Stimulated activated effector memory CD8-positive, alpha-beta T cell treated with anti-CD3 and anti-CD28 coated beads, Interleukin-12 subunit alpha, Interleukin-12 subunit beta, amount 100 ng/mL, for 72 hours (primary cell): ENCODE results near the gene TSPAN12.
A peak's percentile ranks its signal among the peaks of the same experiment; 100 is the strongest.
"Not testable (repeated sequence)": the region's sequence is repeated elsewhere in the genome, so short reads cannot be mapped to it uniquely, and the experiment has no call there.

Source experiments
- ATAC-seq: fragments of 150-1000 bp; cut with Tn5 transposase; 2 replicates; pipeline ENCODE4 v1.10.0; 2021
- DNase-seq, 2 donors: peaks; one replicate each; pipeline ENCODE4 v3.0.0; 2021 to 2022; ENCODE audit warnings: low spot score in 2 of 2
- H3K27ac Mint-ChIP-seq: one replicate; pipeline ENCODE4 v1.8.0; 2022; ENCODE audit warnings: mild to moderate bottlenecking, mixed read lengths
- H3K36me3 Mint-ChIP-seq: one replicate; pipeline ENCODE4 v1.8.0; 2022; ENCODE audit warnings: mild to moderate bottlenecking, mixed read lengths
- H3K4me1 Mint-ChIP-seq: one replicate; pipeline ENCODE4 v1.8.0; 2022; ENCODE audit warnings: mixed read lengths
- H3K4me3 Mint-ChIP-seq: one replicate; pipeline ENCODE4 v1.8.0; 2022; ENCODE audit warnings: mild to moderate bottlenecking, mixed read lengths
- H3K9me3 Mint-ChIP-seq: one replicate; pipeline ENCODE4 v1.8.0; 2022; ENCODE audit warnings: mixed read lengths

TSPAN12 gene

DNA sequence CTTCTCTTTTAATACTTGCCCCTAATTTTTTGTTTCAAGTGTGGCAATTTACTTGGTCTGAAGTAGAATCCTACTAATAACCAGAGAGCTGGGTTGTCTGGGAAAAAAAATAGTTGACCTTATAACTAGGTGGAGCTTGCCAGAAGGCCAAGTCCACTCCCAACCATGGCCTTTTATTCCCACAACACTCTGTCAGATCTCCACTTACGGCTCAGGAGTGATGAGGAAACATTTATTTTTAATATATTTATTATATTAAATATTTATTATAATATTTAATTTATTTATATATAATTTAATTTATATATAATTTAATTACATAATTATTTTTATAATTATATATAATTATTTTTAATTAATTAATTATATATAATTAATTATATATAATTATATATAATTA, 58.8 kb downstream of the TSPAN12 start:
- H3K9me3 Mint-ChIP-seq: no peaks in the 10 kb centered on the region
- no peak for DNase-seq
- no peak overlapping the region for H3K27ac Mint-ChIP-seq
- no peaks in the 10 kb centered on the region for H3K36me3 Mint-ChIP-seq
- H3K4me3 Mint-ChIP-seq: no peak overlapping the region
- no peak for ATAC-seq
- H3K4me1 Mint-ChIP-seq: no peaks in the 10 kb centered on the region

DNA sequence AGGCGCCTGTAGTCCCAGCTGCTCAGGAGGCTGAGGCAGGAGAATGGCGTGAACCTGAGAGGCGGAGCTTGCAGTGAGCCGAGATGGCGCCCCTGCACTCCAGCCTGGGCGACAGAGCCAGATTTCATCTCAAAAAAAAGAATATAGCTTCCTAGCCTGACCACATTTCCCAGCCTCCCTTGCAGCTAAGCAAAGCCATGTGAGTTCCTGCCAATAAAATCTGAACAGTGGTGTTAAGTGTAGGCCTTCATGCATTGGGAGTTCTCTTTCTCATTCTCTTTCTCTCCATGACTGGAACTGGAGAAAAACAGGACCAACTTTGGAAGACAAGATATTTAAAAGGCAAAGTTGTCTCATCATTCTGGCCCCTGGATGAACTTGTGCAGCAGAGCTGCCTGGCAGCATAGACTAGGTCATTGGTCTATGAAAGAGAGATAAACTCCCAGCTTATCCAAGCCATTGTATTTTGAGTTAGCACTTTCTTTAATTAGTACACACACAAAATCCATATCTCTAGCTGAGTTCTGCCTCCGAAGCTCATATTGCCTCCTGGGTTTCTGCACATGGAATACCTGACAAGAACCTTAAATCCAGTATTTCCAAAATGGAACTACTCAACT, 60.8 kb downstream of the TSPAN12 start:
- no peak for DNase-seq
- no peak overlapping the region for H3K27ac Mint-ChIP-seq
- H3K36me3 Mint-ChIP-seq: no peaks in the 10 kb centered on the region
- H3K9me3 Mint-ChIP-seq: no peaks in the 10 kb centered on the region
- no peak for ATAC-seq
- H3K4me3 Mint-ChIP-seq: no peak overlapping the region
- H3K4me1 Mint-ChIP-seq: no peaks in the 10 kb centered on the region

DNA sequence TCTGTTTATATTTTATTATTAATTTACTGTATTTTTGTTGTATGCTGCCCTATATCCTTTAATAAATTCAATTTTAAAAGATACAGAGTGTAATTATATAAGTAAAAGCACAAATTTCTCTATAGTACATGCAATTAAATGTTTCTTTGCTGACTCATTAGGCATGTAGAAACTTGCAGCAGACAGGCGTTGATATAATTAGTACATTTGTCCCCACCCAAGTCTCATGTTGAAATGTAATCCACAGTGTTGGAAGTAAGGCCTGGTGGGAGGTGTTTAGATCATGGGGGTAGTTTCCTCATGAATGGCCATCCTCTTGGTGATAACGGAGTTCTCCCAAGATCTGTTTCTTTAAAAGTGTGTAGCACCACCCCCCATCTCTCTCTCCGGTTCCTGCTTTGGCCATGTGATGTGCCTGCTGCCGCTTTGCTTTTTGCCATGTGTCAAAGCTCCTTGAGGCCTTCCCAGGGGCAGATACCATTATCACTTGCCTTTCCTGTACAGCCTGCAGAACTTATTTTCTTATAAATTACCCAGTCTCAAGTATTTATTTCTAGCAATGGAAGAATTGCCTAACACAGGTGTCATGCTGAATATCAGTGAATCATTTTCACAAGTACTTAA, 63.7 kb downstream of the TSPAN12 start:
- Mint-ChIP-seq H3K36me3 (no peaks in the 10 kb centered on the region), H3K9me3 (no peaks in the 10 kb centered on the region), H3K27ac (no peak overlapping the region), H3K4me1 (no peaks in the 10 kb centered on the region), H3K4me3 (no peak overlapping the region)
- no peak for ATAC-seq
- no peak for DNase-seq

GRCh38 chr7:120793213-120793936, 64.6 kb downstream of the TSPAN12 start:
- Mint-ChIP-seq H3K4me1 (no peaks in the 10 kb centered on the region), H3K4me3 (no peak overlapping the region), H3K27ac (no peak overlapping the region), H3K36me3 (no peaks in the 10 kb centered on the region), H3K9me3 (no peaks in the 10 kb centered on the region)
- DNase-seq (no peak), ATAC-seq (no peak)

GRCh38 chr7:120792861-120793130, 65.1 kb downstream of the TSPAN12 start:
- no peaks in the 10 kb centered on the region for H3K36me3 Mint-ChIP-seq
- DNase-seq: no peak
- H3K9me3 Mint-ChIP-seq: no peaks in the 10 kb centered on the region
- H3K27ac Mint-ChIP-seq: no peak overlapping the region
- no peaks in the 10 kb centered on the region for H3K4me1 Mint-ChIP-seq
- no peak overlapping the region for H3K4me3 Mint-ChIP-seq
- no peak for ATAC-seq

- no peaks in the 10 kb centered on the region for H3K4me1 Mint-ChIP-seq
- H3K9me3 Mint-ChIP-seq: no peaks in the 10 kb centered on the region
- DNase-seq: peak; percentile 43 to 72
- no peak overlapping the region for H3K4me3 Mint-ChIP-seq
- ATAC-seq: peak; percentile 77
- no peak overlapping the region for H3K27ac Mint-ChIP-seq
- no peaks in the 10 kb centered on the region for H3K36me3 Mint-ChIP-seq
Observed at GRCh38 chr7:120792091-120792860, 65.7 kb downstream of the TSPAN12 start.

DNA sequence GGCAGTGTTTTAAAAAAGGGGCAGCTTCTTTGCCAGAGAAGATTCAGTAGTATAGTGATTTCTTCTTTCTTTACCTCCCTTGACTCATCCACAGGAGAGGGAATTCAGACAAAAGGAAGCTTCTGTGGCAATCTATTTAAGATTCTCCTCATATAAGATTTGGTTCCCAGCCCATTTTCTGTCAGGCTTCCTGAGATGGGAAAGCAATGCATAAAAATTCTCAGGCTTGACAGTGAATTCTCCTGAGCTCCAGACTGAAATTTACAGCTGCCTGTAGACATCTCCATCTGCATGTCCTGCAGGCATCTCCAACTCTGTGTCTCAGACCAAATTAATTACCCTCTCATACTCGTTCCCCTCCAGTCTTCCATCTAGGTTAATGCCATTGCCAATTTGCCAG, 72.8 kb downstream of the TSPAN12 start:
- Mint-ChIP-seq H3K27ac (no peak overlapping the region), H3K9me3 (no peaks in the 10 kb centered on the region), H3K36me3 (no peaks in the 10 kb centered on the region), H3K4me1 (no peaks in the 10 kb centered on the region), H3K4me3 (no peak overlapping the region)
- ATAC-seq (no peak), DNase-seq (no peak)

- ATAC-seq: no peak
- H3K36me3 Mint-ChIP-seq: no peaks in the 10 kb centered on the region
Observed at GRCh38 chr7:120783721-120784120, 74.2 kb downstream of the TSPAN12 start.

GRCh38 chr7:120783273-120783672, 74.7 kb downstream of the TSPAN12 start:
- Mint-ChIP-seq H3K9me3 (no peaks in the 10 kb centered on the region), H3K27ac (no peak overlapping the region), H3K4me1 (no peaks in the 10 kb centered on the region), H3K36me3 (no peaks in the 10 kb centered on the region), H3K4me3 (no peak overlapping the region)
- DNase-seq (no peak), ATAC-seq (no peak)

More at GRCh38 chr7:120783721-120784120, 74.2 kb downstream of the TSPAN12 start:
- DNase-seq: no peak
- Mint-ChIP-seq H3K27ac (no peak overlapping the region), H3K4me3 (no peak overlapping the region), H3K9me3 (no peaks in the 10 kb centered on the region), H3K4me1 (no peaks in the 10 kb centered on the region)

GRCh38 chr7:120781924-120782323, 76.0 kb downstream of the TSPAN12 start:
- not testable (repeated sequence) for H3K4me1 Mint-ChIP-seq, H3K9me3 Mint-ChIP-seq, DNase-seq, H3K36me3 Mint-ChIP-seq, H3K27ac Mint-ChIP-seq, H3K4me3 Mint-ChIP-seq, ATAC-seq

GRCh38 chr7:120780938-120781337, 77.0 kb downstream of the TSPAN12 start:
- no peak for ATAC-seq
- Mint-ChIP-seq H3K4me3 (no peak overlapping the region), H3K9me3 (no peaks in the 10 kb centered on the region), H3K36me3 (no peaks in the 10 kb centered on the region), H3K4me1 (no peaks in the 10 kb centered on the region), H3K27ac (no peak overlapping the region)
- no peak for DNase-seq

DNA sequence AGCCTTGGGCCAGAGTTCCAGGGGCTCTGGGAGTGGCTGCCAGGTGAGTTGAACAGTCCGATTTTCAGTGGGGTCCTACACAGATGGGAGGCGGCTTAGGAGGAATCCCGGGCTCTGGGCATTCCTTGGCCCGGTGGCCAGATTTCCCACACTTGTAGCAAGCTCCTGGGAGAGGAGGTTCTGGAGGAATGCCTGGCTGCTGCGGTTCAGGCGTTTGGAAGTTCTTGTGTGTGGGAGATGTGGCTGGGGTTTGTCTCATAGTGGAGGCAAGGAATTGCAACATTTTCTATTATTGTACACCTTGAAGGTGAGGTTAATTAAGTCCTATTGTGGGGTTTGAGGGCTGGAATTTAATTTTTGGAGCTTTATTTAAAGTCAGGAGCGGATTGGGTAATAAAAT, 77.5 kb downstream of the TSPAN12 start:
- not testable (repeated sequence) for H3K36me3 Mint-ChIP-seq, H3K4me1 Mint-ChIP-seq, DNase-seq, ATAC-seq, H3K27ac Mint-ChIP-seq, H3K9me3 Mint-ChIP-seq, H3K4me3 Mint-ChIP-seq

- H3K4me3 Mint-ChIP-seq, H3K36me3 Mint-ChIP-seq, H3K27ac Mint-ChIP-seq, H3K4me1 Mint-ChIP-seq, DNase-seq, H3K9me3 Mint-ChIP-seq, ATAC-seq: not testable (repeated sequence)
Observed at GRCh38 chr7:120779078-120779477, 78.9 kb downstream of the TSPAN12 start.

DNA sequence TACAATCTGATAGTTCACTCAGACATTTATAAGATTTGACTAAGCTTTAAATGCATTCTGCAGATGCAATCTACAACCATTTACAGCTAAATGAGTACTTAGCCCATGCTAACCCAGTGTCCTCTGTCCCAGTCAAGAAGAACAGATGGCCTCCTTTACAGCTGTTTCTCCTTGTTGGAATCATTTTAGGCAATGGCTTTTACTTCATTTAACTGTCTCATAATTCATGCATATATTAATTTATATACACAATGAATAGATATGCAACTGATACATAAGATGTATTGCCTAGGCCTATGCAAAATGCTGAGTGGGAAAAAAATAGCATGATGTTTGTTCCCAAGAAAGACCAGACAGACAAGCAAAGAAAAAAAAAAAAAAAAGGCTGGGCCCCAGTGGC, 82.2 kb downstream of the TSPAN12 start:
- DNase-seq (no peak), ATAC-seq (no peak)
- Mint-ChIP-seq H3K9me3 (no peaks in the 10 kb centered on the region), H3K27ac (no peak overlapping the region), H3K36me3 (no peaks in the 10 kb centered on the region), H3K4me1 (no peaks in the 10 kb centered on the region), H3K4me3 (no peak overlapping the region)

- no peaks in the 10 kb centered on the region for H3K36me3 Mint-ChIP-seq
- no peak overlapping the region for H3K27ac Mint-ChIP-seq
Observed at GRCh38 chr7:120774481-120774880, 83.5 kb downstream of the TSPAN12 start.

GRCh38 chr7:120770206-120770605, 87.7 kb downstream of the TSPAN12 start:
- DNase-seq: no peak
- no peak for ATAC-seq
- Mint-ChIP-seq H3K4me1 (no peaks in the 10 kb centered on the region), H3K36me3 (no peaks in the 10 kb centered on the region), H3K9me3 (no peaks in the 10 kb centered on the region), H3K4me3 (no peak overlapping the region), H3K27ac (no peak overlapping the region)

More at GRCh38 chr7:120774481-120774880, 83.5 kb downstream of the TSPAN12 start:
- Mint-ChIP-seq H3K4me1 (no peaks in the 10 kb centered on the region), H3K9me3 (no peaks in the 10 kb centered on the region), H3K4me3 (no peak overlapping the region)
- DNase-seq (no peak), ATAC-seq (no peak)
